Thyroid gland (tissue), 4 donors: ENCODE measurements around the gene HADHA. TPM values are rescaled to one million over a fixed set of nuclear protein-coding genes. Genes with fewer than 3 reads are reported as not detected.

Experiments used
- DNase-seq, 2 donors: peaks; one replicate each; pipeline ENCODE4 v3.0.0-alpha.2; 2019
- H3K27ac ChIP-seq, 3 donors: fragments of 200-600 bp; sonication (generic); 1 replicate in 2 of 3; 2 replicates in 1 of 3; pipeline ENCODE4 v1.5.1; 2016 to 2019; ENCODE audit warnings: mild to moderate bottlenecking in 1 of 3, moderate library complexity in 1 of 3
- H3K27me3 ChIP-seq: fragments of 200-600 bp; sonication (generic); one replicate; pipeline ENCODE4 v1.5.1; 2019
- H3K36me3 ChIP-seq, 2 donors: fragments of 200-600 bp; sonication (generic); one replicate each; pipeline ENCODE4 v1.5.1; 2016 to 2019
- H3K4me1 ChIP-seq, 2 donors: fragments of 200-600 bp; sonication (generic); one replicate each; pipeline ENCODE4 v1.5.1; 2017 to 2019
- H3K4me3 ChIP-seq, 3 donors: fragments of 200-600 bp; sonication (generic); replicated peaks in 1 of 3; 1 replicate in 2 of 3; 2 replicates in 1 of 3; pipeline ENCODE4 v1.5.1; 2016; ENCODE audit warnings: mild to moderate bottlenecking in 1 of 3
- H3K9me3 ChIP-seq: fragments of 200-600 bp; sonication (generic); one replicate; pipeline ENCODE4 v1.5.1; 2017
- CTCF ChIP-seq, 6 experiments: fragments of 200-600 bp in 3 of 6; fragments of 450-650 bp in 3 of 6; sonication (generic) in 3 of 6; IDR thresholded peaks; one replicate each; pipeline ENCODE4 v1.5.1; 2016 to 2019; ENCODE audit warnings: antibody characterized with exemption in 6 of 6, mild to moderate bottlenecking in 2 of 6, inconsistent platforms in 1 of 6, moderate library complexity in 1 of 6
- POLR2A ChIP-seq, 2 donors: fragments of 450-650 bp; IDR thresholded peaks; one replicate each; pipeline ENCODE4 v1.6.1; 2017; ENCODE audit warnings: antibody characterized with exemption in 2 of 2, mild to moderate bottlenecking in 2 of 2, moderate library complexity in 1 of 2
- WGBS, 2 donors: methylation state at CpG; one replicate each; pipeline ENCODE4 v1.1.5; 2017; 5-methylcytosine and 5-hydroxymethylcytosine counted together
- intact Hi-C: fragments of 100-400 bp; cut with DNase I; formaldehyde crosslinking; loops from one replicate; pipeline ENCODE4 v1.15.1; 2023
- total RNA-seq, 4 donors: library from RNA; depleted of rRNA; stranded (reverse); fragments of >200 nt; gene quantifications; one replicate each; pipeline ENCODE4 v1.2.3, GENCODE V29; 2016

The HADHA gene
- total RNA-seq, 4 donors from 2014 or later = 113 to 149 (median 140) TPM

GRCh38 chr2:26189751-26190150, 54.7 kb downstream of the HADHA start:
- DNase-seq = no peak
- TF ChIP-seq CTCF (IDR thresholded peaks at IDR 0.05) = no peak
- TF ChIP-seq POLR2A (IDR thresholded peaks at IDR 0.05) = no peak
- Histone ChIP-seq H3K4me3 (no peak overlapping the region), H3K27ac (no peak overlapping the region), H3K9me3 (no peaks in the 10 kb centered on the region), H3K4me1 (peaks cover 0 to 8% of the 10 kb centered on the region in 2 donors), H3K27me3 (no peaks in the 10 kb centered on the region), H3K36me3 (peaks cover 30 to 31% of the 10 kb centered on the region in 2 donors)
- WGBS, 2 donors = 94 to 96% methylated on average over 4 of the region's 4 CpGs
- intact Hi-C loops = no loop called here

- Histone ChIP-seq H3K27ac (no peak overlapping the region), H3K9me3 (no peaks in the 10 kb centered on the region), H3K4me1 (peaks cover 0 to 10% of the 10 kb centered on the region in 2 donors), H3K36me3 (peaks cover 24% of the 10 kb centered on the region in 2 donors), H3K27me3 (no peaks in the 10 kb centered on the region), H3K4me3 (no peak overlapping the region)
- intact Hi-C loops = no loop called here
- TF ChIP-seq POLR2A (IDR thresholded peaks at IDR 0.05) (no peak), CTCF (IDR thresholded peaks at IDR 0.05) (no peak)
- 96 to 99% methylated on average over 4 of the region's 4 CpGs for WGBS, 2 donors
- no peak for DNase-seq
Observed at GRCh38 chr2:26189123-26189522, 55.3 kb downstream of the HADHA start.

DNA sequence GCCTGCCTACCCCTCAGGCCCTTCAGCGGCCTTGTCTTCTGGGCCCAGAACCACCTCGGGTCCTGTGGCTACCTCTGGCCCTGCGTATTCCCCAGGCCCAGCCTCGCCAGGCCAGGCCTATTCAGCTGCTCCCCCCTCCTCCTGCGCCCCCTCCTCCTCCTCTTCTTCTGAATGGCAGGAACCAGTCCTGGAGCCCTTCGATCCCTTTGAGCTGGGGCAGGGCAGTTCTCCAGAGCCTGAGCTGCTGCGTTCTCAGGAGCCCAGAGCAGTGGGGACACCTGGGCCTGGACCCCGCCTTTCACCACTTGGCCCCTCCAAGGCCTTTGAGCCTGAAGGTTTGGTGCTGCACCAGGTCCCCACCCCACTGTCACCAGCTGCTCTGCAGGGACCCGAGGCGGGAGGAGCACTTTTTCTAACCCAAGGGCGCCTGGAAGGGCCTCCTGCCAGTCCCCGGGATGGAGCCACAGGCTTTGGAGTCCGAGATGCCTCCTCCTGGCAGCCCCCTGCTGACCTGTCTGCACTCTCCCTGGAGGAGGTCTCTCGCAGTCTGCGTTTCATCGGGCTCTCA, 56.8 kb downstream of the HADHA start:
- Histone ChIP-seq H3K4me1 (peaks cover 0 to 10% of the 10 kb centered on the region in 2 donors), H3K4me3 (no peak overlapping the region), H3K9me3 (no peaks in the 10 kb centered on the region), H3K27me3 (no peaks in the 10 kb centered on the region), H3K36me3 (peaks cover 9 to 10% of the 10 kb centered on the region in 2 donors), H3K27ac (no peak overlapping the region)
- DNase-seq = no peak
- 91 to 94% methylated on average over 9 to 13 of the region's 16 CpGs for WGBS, 2 donors
- intact Hi-C loops = no loop called here
- TF ChIP-seq CTCF (IDR thresholded peaks at IDR 0.05) (no peak), POLR2A (IDR thresholded peaks at IDR 0.05) (no peak)

DNA sequence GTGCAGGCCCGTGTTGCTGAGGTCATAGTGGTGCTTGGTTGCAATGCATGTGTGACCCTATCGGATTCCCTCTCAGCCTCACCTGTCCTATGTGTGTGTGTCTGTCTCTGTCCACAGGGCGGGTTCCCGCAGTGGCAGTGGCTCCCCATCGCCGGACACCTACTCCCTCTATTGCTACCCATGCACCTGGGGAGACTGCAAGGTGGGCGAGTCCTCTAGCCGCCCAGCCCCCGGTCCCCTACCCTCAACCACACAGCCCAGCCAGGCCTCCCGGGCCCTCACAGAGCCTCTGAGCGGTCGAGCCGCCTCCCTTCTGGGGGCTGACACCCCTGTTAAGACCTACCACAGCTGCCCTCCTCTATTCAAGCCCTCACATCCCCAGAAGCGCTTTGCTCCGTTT, 57.3 kb downstream of the HADHA start:
- H3K4me3 ChIP-seq = no peak overlapping the region
- TF ChIP-seq CTCF (IDR thresholded peaks at IDR 0.05) (no peak), POLR2A (IDR thresholded peaks at IDR 0.05) (no peak)
- no peaks in the 10 kb centered on the region for H3K9me3 ChIP-seq
- intact Hi-C loops = no loop called here
- H3K27me3 ChIP-seq = no peaks in the 10 kb centered on the region
- no peak for DNase-seq
- 93 to 95% methylated on average over 9 to 15 of the region's 15 CpGs for WGBS, 2 donors
- H3K36me3 ChIP-seq = peaks cover 8 to 9% of the 10 kb centered on the region in 2 donors
- H3K4me1 ChIP-seq = peaks cover 0 to 10% of the 10 kb centered on the region in 2 donors
- no peak overlapping the region for H3K27ac ChIP-seq

DNA sequence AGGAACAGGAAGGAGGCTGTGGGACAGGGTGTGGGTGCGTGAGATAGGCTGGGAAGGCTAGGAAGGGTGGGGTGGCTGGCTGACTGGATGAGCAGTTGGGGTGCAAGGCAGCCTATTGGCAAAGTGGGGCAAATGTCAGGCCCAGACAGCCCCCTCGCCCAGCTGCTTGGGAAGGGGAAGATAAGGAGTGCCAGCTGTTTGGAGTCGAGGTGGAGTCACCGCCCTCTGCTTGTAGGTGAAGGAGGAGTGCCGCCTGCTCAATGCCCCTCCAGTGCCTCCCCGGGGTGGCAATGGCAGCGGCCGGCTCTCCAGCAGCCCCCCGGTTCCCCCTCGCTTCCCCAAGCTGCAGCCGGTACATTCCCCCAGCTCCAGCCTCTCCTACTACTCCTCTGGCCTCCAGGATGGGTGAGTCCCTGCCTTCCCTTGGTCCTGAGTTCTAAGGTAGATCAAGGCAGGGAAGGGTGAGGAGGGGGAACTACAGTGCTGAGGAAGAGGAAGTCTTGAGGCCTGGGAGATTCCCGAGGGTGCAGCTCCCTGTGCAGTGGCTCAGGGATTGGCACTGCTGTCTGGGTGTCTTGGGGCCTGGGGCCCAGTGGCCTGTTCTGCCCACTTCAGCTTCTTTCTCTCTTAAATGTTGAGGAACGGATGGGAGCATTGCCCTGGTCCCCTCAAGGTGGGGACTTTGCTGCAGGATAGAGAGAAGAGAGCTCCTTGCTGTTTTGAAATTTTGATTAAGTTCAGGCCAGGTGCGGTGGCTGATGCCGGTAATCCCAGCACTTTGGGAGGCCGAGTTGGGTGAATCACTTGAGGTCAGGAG, 58.3 kb downstream of the HADHA start:
- Histone ChIP-seq H3K4me3 (no peak overlapping the region), H3K27ac (no peak overlapping the region), H3K9me3 (no peaks in the 10 kb centered on the region), H3K4me1 (peaks cover 0 to 10% of the 10 kb centered on the region in 2 donors), H3K27me3 (no peaks in the 10 kb centered on the region), H3K36me3 (peaks cover under 1 to 4% of the 10 kb centered on the region in 2 donors)
- 90 to 95% methylated on average over 14 to 16 of the region's 16 CpGs for WGBS, 2 donors
- intact Hi-C loops = no loop called here
- no peak for TF ChIP-seq POLR2A (IDR thresholded peaks at IDR 0.05)
- TF ChIP-seq CTCF (IDR thresholded peaks at IDR 0.05) = no peak
- DNase-seq = no peak
